PC-9 (cell line): ENCODE results near the gene PNPLA7. TPM values are rescaled to one million over a fixed set of nuclear protein-coding genes. Genes with fewer than 3 reads are reported as not detected.
"Not testable (repeated sequence)": the region's sequence is repeated elsewhere in the genome, so short reads cannot be mapped to it uniquely, and the experiment has no call there.

Experiments used
- BruUV-seq: library from RNA; stranded (reverse); fragments of 400-500 nt; replicated peaks from 2 replicates; lab custom pipeline; 2021; lab: Mats Ljungman, UMichigan
- CTCF ChIA-PET: fragments of 300-600 bp; sonication (Branson Sonifier 250); formaldehyde crosslinking; loops from one replicate; lab custom pipeline; 2022; ENCODE audit warnings: antibody characterized with exemption; lab: Charles Lee
- POLR2A ChIA-PET: fragments of 300-600 bp; sonication (Branson Sonifier 250); formaldehyde crosslinking; loops from one replicate; lab custom pipeline; 2022; ENCODE audit warnings: antibody characterized with exemption; ENCODE audit not compliant: unreplicated experiment; lab: Charles Lee
- DNase-seq, 2 experiments: peaks; one replicate each; pipeline versions ENCODE4 v3.0.0 to v3.0.0-alpha.2; 2015 to 2022; ENCODE audit warnings: mixed read lengths in 1 of 2
- H2AFZ ChIP-seq: fragments of 200-600 bp; sonication (generic); 2 replicates; pipeline ENCODE4 v1.8.1; 2017; ENCODE audit warnings: antibody characterized with exemption
- H3F3A ChIP-seq: fragments of 200-600 bp; sonication (generic); 2 replicates; pipeline ENCODE4 v1.8.1; 2017; ENCODE audit warnings: antibody characterized with exemption, mild to moderate bottlenecking, low read depth; ENCODE audit not compliant: insufficient read depth
- H3K27ac ChIP-seq: fragments of 200-600 bp; sonication (generic); 2 replicates; pipeline ENCODE4 v1.6.1; 2016; ENCODE audit warnings: mixed run types
- H3K27me3 ChIP-seq: fragments of 200-600 bp; sonication (generic); 2 replicates; pipeline ENCODE4 v1.6.1; 2016; ENCODE audit warnings: low read depth, mixed run types; ENCODE audit not compliant: insufficient read depth
- H3K36me3 ChIP-seq: fragments of 200-600 bp; sonication (generic); 2 replicates; pipeline ENCODE4 v1.6.1; 2016; ENCODE audit warnings: low read depth, mixed run types
- H3K4me1 ChIP-seq: fragments of 200-600 bp; sonication (generic); replicated peaks from 2 replicates; pipeline ENCODE4 v1.6.1; 2016; ENCODE audit warnings: mixed run types; ENCODE audit not compliant: insufficient read depth
- H3K4me2 ChIP-seq: fragments of 200-600 bp; sonication (generic); 2 replicates; pipeline ENCODE4 v1.6.1; 2017; ENCODE audit warnings: mixed run types
- H3K4me3 ChIP-seq: fragments of 200-600 bp; sonication (generic); 2 replicates; pipeline ENCODE4 v1.6.1; 2016; ENCODE audit warnings: mixed run types
- H3K79me2 ChIP-seq: fragments of 200-600 bp; sonication (generic); 2 replicates; pipeline ENCODE4 v1.6.1; 2017; ENCODE audit warnings: low read depth, mixed run types
- H3K9me2 ChIP-seq: fragments of 200-600 bp; sonication (generic); 2 replicates; pipeline ENCODE4 v1.8.1; 2017; ENCODE audit warnings: mild to moderate bottlenecking; ENCODE audit not compliant: insufficient read depth
- H3K9me3 ChIP-seq: fragments of 200-600 bp; sonication (generic); 2 replicates; pipeline ENCODE4 v1.8.1; 2016; ENCODE audit warnings: low read depth; ENCODE audit not compliant: insufficient read depth
- H4K20me1 ChIP-seq: fragments of 200-600 bp; sonication (generic); 2 replicates; pipeline ENCODE4 v1.8.1; 2017; ENCODE audit not compliant: insufficient read depth
- EZH2 ChIP-seq: fragments of 200-600 bp; sonication (generic); IDR thresholded peaks from 2 replicates; pipeline ENCODE4 v1.8.0; 2017; ENCODE audit warnings: antibody characterized with exemption, low read depth
- intact Hi-C: fragments of 100-400 bp; cut with micrococcal nuclease; formaldehyde crosslinking; loops from one replicate; pipeline ENCODE4 v1.10.0; 2022; ENCODE audit not compliant: unreplicated experiment
- total RNA-seq: library from RNA; stranded (reverse); gene quantifications from 2 replicates; pipeline ENCODE4 v1.2.3, GENCODE V29; 2021
- TF ChIP-seq, protein P1 (sequence below): fragments of 200-600 bp; sonication (generic); conservative IDR thresholded peaks from 2 replicates; pipeline ENCODE4 v1.6.1; 2017; ENCODE audit warnings: mixed run types, antibody characterized with exemption, mild to moderate bottlenecking, moderate library complexity

Gene PNPLA7
- total RNA-seq, 1 experiment from 2014 or later, result 1.9 TPM

DNA sequence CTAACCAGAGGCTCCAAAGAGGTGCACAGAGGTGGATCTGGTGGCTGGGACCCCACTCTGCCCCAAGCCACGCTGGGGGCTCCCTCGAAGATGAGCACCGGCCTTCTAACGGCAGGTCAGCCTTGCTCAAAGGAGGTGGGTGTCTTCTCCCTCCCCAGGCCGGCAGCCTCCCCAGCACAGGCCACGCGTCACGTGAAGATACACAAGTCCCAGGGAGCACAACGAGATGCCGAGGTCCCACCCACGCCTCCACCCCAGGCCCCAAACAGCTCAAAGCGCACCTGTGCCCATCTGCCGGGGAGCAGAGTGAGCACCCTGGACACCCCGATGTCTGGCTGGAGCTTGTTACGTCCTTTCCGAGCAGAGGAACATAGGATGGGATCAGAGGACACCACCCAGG is 12.1 kb downstream of the PNPLA7 start:
- DNase-seq, result no peak
- Histone ChIP-seq H3K79me2 (no peaks in the 10 kb centered on the region), H3K27me3 (peaks cover 16% of the 10 kb centered on the region; the same call in 1 of the 2 replicates), H3K4me2 (no peak overlapping the region), H3K4me1 (peaks cover 4% of the 10 kb centered on the region), H3K27ac (no peak overlapping the region), H2AFZ (no peak overlapping the region), H3K9me2 (no peaks in the 10 kb centered on the region), H4K20me1 (no peaks in the 10 kb centered on the region), H3K9me3 (no peaks in the 10 kb centered on the region), H3K36me3 (no peaks in the 10 kb centered on the region), H3K4me3 (no peak overlapping the region), H3F3A (peaks cover 4% of the 10 kb centered on the region; the same call in 1 of the 2 replicates)
- ChIA-PET POLR2A (no interaction called here), CTCF (interaction anchor here (0.6 kb wide), 1 partner anchor 12 kb away, joined by 9 read pairs; no protein-coding TSS in a partner anchor)
- TF ChIP-seq, protein P1, sequence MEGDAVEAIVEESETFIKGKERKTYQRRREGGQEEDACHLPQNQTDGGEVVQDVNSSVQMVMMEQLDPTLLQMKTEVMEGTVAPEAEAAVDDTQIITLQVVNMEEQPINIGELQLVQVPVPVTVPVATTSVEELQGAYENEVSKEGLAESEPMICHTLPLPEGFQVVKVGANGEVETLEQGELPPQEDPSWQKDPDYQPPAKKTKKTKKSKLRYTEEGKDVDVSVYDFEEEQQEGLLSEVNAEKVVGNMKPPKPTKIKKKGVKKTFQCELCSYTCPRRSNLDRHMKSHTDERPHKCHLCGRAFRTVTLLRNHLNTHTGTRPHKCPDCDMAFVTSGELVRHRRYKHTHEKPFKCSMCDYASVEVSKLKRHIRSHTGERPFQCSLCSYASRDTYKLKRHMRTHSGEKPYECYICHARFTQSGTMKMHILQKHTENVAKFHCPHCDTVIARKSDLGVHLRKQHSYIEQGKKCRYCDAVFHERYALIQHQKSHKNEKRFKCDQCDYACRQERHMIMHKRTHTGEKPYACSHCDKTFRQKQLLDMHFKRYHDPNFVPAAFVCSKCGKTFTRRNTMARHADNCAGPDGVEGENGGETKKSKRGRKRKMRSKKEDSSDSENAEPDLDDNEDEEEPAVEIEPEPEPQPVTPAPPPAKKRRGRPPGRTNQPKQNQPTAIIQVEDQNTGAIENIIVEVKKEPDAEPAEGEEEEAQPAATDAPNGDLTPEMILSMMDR, result no peak
- TF ChIP-seq EZH2, result no peak
- BruUV-seq, result no TSS peak
- intact Hi-C loops, result no loop called here

DNA sequence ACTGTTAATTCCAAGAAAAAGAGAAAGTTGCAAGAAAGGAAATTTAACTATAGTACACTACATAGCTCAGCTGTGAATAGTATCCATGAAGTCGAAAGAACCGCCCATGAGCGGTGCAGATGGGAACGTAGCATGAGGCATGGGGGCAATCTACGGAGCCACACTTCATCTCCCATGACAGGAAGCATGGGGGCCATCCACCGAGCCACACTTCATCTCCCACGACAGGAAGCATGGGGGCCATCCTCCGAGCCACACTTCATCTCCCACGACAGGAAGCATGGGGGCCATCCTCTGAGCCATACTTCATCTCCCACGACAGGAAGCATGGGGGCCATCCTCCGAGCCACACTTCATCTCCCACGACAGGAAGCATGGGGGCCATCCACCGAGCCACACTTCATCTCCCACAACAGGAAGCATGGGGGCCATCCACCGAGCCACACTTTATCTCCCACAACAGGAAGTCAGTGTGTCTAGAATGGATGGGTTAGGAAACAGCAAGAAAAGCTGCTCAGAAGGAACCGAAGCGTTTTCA is 13.5 kb downstream of the PNPLA7 start:
- H3K27ac ChIP-seq, DNase-seq, BruUV-seq, H3K27me3 ChIP-seq, intact Hi-C loops, H3K79me2 ChIP-seq, H3K4me1 ChIP-seq, H2AFZ ChIP-seq, H3F3A ChIP-seq, H4K20me1 ChIP-seq, H3K4me3 ChIP-seq, H3K9me2 ChIP-seq, H3K9me3 ChIP-seq, CTCF ChIA-PET, H3K4me2 ChIP-seq, H3K36me3 ChIP-seq: not testable (repeated sequence)
- POLR2A ChIA-PET, result interaction anchor here (0.7 kb wide), 1 partner anchor 296 kb away, joined by 7 read pairs; no protein-coding TSS in a partner anchor

DNA sequence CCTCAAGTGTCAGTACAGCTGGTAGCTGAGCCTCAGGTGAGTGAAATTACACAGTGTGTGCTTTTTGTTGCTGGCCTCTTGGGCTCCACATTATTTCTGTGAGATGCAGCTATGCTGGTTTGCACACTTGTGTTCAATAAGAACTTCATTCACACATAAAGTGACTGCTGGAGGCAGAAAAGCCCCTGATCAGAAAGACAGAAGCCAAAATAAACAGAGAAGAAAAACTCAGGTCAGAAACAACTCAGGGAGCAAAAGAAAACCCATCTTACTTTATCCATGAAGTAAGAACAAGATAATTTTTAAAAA is 15.1 kb downstream of the PNPLA7 start:
- no TSS peak for BruUV-seq
- ChIA-PET POLR2A (interaction anchor here (0.5 to 0.8 kb wide), 4 partner anchors 62 to 1426 kb away, joined by 3 to 5 read pairs (median 4); partner anchors contain the start of gene ENTPD8), CTCF (interaction anchor here (0.6 to 1.0 kb wide), 8 partner anchors 21 to 748 kb away, joined by 3 to 5 read pairs (median 4); partner anchors contain the start of gene MAN1B1)
- Histone ChIP-seq H3K36me3 (no peaks in the 10 kb centered on the region), H3K27ac (no peak overlapping the region), H3K9me3 (no peaks in the 10 kb centered on the region), H3K9me2 (no peaks in the 10 kb centered on the region), H3K79me2 (no peaks in the 10 kb centered on the region), H2AFZ (peak overlapping the region; percentile 72; the same call in 1 of the 2 replicates), H3F3A (peaks cover 4% of the 10 kb centered on the region; the same call in 1 of the 2 replicates), H3K4me1 (peaks cover 4% of the 10 kb centered on the region), H3K4me3 (no peak overlapping the region), H3K4me2 (no peak overlapping the region), H4K20me1 (no peaks in the 10 kb centered on the region), H3K27me3 (no peaks in the 10 kb centered on the region)
- intact Hi-C loops, result no loop called here
- no peak for DNase-seq
- no peak for TF ChIP-seq EZH2
- TF ChIP-seq, protein P1, result no peak
